ENCODE data around the gene FPR2.

Gene FPR2

DNA sequence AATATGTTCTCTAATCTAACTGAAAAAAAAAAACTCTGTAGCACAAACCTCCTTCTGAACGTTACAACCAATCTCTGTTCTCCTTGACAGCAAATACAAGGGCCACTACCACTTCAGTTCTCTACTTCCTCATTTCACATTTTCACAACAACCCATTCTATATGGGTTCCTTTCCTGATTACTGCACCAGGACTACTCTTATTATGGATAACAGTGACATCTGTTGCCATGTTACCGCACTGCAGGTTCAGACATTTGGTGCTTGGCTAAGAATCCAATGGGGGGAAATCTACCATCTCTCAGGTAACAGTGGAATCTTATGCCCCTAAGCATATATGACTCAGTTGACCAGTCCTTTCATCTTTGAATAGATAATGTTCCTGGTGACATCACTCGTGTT is 22.4 kb downstream of the FPR2 start:
- no peak for DNase-seq (ENCODE audit: low spot score)
- TF ChIP-seq, protein P1, sequence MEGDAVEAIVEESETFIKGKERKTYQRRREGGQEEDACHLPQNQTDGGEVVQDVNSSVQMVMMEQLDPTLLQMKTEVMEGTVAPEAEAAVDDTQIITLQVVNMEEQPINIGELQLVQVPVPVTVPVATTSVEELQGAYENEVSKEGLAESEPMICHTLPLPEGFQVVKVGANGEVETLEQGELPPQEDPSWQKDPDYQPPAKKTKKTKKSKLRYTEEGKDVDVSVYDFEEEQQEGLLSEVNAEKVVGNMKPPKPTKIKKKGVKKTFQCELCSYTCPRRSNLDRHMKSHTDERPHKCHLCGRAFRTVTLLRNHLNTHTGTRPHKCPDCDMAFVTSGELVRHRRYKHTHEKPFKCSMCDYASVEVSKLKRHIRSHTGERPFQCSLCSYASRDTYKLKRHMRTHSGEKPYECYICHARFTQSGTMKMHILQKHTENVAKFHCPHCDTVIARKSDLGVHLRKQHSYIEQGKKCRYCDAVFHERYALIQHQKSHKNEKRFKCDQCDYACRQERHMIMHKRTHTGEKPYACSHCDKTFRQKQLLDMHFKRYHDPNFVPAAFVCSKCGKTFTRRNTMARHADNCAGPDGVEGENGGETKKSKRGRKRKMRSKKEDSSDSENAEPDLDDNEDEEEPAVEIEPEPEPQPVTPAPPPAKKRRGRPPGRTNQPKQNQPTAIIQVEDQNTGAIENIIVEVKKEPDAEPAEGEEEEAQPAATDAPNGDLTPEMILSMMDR (IDR thresholded peaks at IDR 0.05; ENCODE audit: extremely low read depth, missing control alignments) = no peak

DNA sequence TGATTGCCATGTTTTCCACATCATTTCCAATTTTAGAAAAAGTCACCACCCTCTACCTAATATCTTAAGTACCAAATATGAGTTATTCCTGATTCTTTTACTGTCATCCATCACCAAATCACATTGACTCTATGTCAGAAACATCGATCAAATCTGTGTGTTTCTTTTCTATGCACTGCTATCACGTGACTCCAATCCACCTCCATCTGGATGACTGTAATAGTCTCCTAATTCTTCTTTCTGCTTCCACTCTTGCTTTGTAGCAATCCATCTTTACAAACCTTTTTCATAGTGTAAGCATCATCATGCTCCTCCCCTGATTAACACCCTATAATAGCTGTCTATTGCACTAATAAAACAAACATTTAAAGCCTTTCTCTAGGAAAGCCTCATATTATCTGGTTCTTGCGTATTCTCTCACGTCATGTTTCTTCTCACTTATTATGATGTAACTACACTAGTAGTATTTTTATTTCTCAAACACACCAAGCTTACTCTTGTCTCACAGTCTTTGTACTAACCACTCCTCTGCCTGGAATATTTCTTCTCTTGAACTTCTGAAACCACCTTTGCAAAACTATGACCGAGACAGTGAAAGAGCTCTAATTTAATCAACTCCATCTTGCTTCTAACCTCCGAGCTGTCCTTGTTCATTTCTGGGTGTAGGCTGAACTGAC is 23.3 kb downstream of the FPR2 start:
- TF ChIP-seq, protein P1 (IDR thresholded peaks at IDR 0.05; ENCODE audit: extremely low read depth, missing control alignments) = no peak
- DNase-seq (ENCODE audit: low spot score) = no peak

DNA sequence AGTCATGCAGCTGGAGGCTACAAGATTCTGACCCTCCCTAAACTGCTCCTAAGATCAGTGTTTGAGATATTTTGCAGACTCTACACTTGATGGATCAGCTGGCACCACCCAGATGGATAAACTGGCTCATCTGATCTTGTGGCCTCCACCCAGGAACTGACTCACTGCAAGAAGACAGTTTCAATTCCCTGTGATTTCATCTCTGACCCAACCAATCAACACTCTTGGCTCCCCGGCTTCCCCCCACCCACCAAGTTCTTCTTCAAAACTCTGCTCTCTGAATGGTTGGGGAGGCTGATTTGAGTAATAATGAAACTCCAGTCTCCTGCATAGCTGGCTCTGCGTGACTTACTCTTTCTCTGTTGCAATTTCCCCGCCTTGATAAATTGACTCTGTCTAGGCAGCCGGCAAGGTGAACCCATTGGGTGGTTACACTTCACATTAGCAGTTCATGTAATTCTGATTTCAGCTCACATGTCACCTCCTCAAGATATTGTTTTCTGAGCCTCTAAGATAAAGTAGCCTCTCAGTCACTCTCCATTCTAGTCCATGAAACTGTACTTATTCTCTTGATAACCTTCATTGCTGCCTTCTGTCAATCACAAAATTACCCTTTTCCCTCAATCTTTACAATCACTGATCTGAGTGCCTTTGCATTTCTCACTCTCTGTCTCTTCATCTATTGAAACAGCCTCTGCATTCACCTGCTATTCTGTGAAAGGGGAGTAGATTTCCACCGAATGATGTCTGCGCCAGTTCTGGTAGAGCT is 24.1 kb downstream of the FPR2 start:
- no peak for DNase-seq (ENCODE audit: low spot score)
- TF ChIP-seq, protein P1 (IDR thresholded peaks at IDR 0.05; ENCODE audit: extremely low read depth, missing control alignments) = no peak

DNA sequence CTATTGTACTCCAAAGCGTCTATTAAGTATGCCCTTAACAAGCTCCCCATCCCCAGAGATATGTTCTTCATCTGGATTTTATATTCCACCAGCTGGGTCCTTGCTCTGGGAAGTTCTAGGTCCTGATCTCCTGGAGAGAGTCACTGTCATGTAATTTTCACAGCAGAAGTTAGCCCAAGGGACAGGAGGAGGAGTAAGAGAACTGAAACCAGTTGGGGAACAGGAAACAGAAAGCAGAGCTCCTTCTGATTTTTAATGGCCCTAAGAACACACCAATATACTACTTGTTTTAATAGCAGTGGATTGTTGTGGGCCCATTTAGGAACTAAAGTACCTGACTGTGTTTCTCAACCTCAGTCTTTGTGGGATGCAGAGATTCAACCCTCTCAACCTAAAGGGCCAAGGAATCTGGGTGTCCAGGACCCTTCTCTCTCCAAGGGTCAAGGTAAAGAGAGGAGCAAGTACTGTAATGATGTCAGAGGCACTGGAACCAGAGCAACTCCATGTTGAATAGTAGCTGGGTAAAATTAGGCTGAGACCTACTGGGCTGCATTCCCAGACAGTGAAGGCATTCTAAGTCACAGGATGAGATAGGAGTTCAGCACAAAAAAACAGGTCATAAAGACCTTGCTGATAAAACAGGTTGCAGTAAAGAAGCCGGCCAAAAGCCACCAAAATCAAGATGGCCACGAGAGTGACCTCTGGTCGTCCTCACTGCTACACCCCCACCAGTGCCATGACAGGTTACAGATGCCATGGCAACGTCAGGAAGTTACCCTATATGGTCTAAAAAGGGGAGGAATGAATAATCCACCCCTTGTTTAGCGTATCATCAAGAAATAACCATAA is 25.9 kb downstream of the FPR2 start:
- TF ChIP-seq, protein P1 (IDR thresholded peaks at IDR 0.05; ENCODE audit: extremely low read depth, missing control alignments) = no peak
- no peak for DNase-seq (ENCODE audit: low spot score)

DNA sequence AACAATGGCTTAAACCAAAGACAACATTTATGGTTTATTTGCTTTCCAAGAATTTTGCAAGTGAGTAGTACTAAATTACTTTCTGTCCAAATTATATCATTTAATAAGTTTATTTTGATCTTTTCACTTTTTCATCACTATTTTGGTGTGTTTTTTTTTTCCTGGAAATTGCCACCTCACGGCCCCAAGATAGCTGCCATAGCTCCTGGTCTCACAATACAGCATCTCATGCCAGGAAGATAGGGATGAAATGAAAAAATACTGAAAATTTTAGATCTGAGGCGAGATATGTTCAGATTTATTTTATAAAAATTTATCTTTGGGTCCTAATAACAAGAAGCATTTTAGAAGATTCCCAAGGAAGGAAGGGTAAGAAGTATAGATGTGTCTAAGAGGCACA is 27.0 kb downstream of the FPR2 start:
- TF ChIP-seq, protein P1 (IDR thresholded peaks at IDR 0.05; ENCODE audit: extremely low read depth, missing control alignments) = no peak

DNA sequence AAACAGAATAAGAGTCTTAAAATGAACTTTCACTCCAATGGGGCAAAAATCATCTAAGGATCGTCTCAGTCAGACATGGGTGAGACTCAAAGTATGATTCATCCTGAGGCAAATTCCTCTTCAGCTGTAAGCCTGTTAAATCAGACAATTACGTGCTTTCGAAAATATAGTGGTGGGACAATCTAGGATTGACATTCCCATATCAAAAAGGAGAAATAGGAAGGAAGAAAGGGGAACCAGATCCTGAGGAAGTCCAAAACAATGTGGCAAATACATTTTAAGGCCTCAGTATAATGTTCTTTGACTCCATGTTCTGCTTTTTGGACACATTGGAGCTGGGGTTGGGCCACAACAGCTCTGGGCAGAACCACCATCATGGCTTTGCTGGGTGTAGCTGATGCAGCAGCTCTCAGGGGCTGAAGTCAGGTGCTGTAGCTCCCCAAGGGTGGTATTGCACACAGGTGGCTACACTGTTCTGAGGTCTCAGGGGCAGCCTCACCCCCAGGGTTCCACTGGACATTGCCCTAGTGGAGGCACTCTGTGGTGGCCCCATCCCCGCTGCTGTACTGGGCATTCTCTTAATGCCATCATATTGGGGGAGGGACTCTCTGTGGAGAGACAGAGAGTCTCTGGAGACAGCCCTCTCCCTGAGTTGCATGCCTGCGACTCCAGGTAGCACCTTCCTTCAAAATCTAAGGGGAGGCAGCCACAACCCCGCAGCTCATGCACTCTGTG is 28.2 kb downstream of the FPR2 start:
- DNase-seq (ENCODE audit: low spot score) = no peak
- TF ChIP-seq, protein P1 (IDR thresholded peaks at IDR 0.05; ENCODE audit: extremely low read depth, missing control alignments) = no peak

More for the DNA sequence above, 27.0 kb downstream of the FPR2 start:
- no peak for DNase-seq (ENCODE audit: low spot score)

Data from GM20000 (cell line).